22Rv1 (cell line): ENCODE results near the gene TTC9.

Source experiments
- ZFX ChIP-seq: fragments of 450-650 bp; IDR thresholded peaks from 2 replicates; pipeline ENCODE4 v1.6.1; 2017; ENCODE audit warnings: antibody characterized with exemption, borderline replicate concordance
- TF ChIP-seq, protein P1 (sequence below): fragments of 450-650 bp; IDR thresholded peaks from 2 replicates; pipeline ENCODE4 v1.5.1; 2017; ENCODE audit warnings: mild to moderate bottlenecking

- TF ChIP-seq, protein P1, sequence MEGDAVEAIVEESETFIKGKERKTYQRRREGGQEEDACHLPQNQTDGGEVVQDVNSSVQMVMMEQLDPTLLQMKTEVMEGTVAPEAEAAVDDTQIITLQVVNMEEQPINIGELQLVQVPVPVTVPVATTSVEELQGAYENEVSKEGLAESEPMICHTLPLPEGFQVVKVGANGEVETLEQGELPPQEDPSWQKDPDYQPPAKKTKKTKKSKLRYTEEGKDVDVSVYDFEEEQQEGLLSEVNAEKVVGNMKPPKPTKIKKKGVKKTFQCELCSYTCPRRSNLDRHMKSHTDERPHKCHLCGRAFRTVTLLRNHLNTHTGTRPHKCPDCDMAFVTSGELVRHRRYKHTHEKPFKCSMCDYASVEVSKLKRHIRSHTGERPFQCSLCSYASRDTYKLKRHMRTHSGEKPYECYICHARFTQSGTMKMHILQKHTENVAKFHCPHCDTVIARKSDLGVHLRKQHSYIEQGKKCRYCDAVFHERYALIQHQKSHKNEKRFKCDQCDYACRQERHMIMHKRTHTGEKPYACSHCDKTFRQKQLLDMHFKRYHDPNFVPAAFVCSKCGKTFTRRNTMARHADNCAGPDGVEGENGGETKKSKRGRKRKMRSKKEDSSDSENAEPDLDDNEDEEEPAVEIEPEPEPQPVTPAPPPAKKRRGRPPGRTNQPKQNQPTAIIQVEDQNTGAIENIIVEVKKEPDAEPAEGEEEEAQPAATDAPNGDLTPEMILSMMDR = no peak
- TF ChIP-seq ZFX = no peak
These were observed 673 bp upstream of the TTC9 start for GRCh38 chr14:70640938-70641547.
